Activated T-cell treated with anti-CD3 and anti-CD28 coated beads, Interleukin-2, amount 50 U/mL, for 4 hours (primary cell): ENCODE measurements around the gene IP6K3. TPM values are rescaled to one million over a fixed set of nuclear protein-coding genes. Genes with fewer than 3 reads are reported as not detected.

Experiments
- ATAC-seq, 2 donors: fragments of 200-7000 bp; cut with Tn5 transposase; one replicate each; pipeline ENCODE4 v1.10.0; 2021
- DNase-seq: peaks from one replicate; pipeline ENCODE4 v3.0.0-alpha.2; 2020
- H3K27me3 Mint-ChIP-seq: one replicate; pipeline ENCODE4 v1.8.0; 2021; ENCODE audit warnings: low read depth, mixed read lengths
- H3K36me3 Mint-ChIP-seq: one replicate; pipeline ENCODE4 v1.8.0; 2022; ENCODE audit warnings: mixed read lengths; ENCODE audit not compliant: insufficient read depth
- H3K4me1 Mint-ChIP-seq: one replicate; pipeline ENCODE4 v1.8.0; 2021; ENCODE audit warnings: low read depth, mixed read lengths
- H3K4me3 Mint-ChIP-seq: one replicate; pipeline ENCODE4 v1.8.0; 2021; ENCODE audit warnings: mild to moderate bottlenecking, moderate library complexity, mixed read lengths
- H3K9me3 Mint-ChIP-seq: one replicate; pipeline ENCODE4 v1.8.0; 2021; ENCODE audit warnings: mixed read lengths
- total RNA-seq, 3 donors: library from RNA; stranded (reverse); gene quantifications; one replicate each; pipeline ENCODE4 v1.2.1, GENCODE V29; 2021

Gene IP6K3
- total RNA-seq, 3 donors from 2014 or later, result not detected

GRCh38 chr6:33758815-33759216 lies 12.1 kb upstream of the IP6K3 start:
- Mint-ChIP-seq H3K36me3 (no peaks in the 10 kb centered on the region), H3K4me3 (no peak overlapping the region), H3K27me3 (peaks cover 3% of the 10 kb centered on the region), H3K9me3 (no peaks in the 10 kb centered on the region), H3K4me1 (no peaks in the 10 kb centered on the region)
- DNase-seq, result no peak
- no peak for ATAC-seq

DNA sequence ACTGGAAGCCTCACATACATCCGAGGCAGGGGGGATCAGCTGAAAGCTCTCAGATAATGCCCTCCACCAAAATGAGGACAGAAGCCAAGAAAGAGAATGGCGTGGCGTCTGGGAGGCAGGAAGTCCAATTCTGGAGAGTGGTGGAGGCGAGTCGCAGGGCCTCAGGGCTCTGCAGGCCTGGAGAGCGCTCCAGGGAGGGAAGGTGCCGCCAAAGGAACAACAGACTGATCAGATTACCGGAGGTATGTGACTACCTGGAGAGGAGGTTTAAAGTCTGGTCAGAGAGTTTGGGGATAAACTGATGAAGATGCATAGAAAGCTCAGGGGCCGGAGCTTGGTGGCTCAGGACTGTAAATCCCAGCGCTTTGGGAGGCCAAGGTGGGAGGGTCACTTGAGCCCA lies 11.2 kb upstream of the IP6K3 start:
- no peaks in the 10 kb centered on the region for H3K9me3 Mint-ChIP-seq
- no peak for DNase-seq
- ATAC-seq, result no peak
- H3K4me3 Mint-ChIP-seq, result no peak overlapping the region
- no peaks in the 10 kb centered on the region for H3K36me3 Mint-ChIP-seq
- H3K4me1 Mint-ChIP-seq, result no peaks in the 10 kb centered on the region
- peaks cover 3% of the 10 kb centered on the region for H3K27me3 Mint-ChIP-seq

DNA sequence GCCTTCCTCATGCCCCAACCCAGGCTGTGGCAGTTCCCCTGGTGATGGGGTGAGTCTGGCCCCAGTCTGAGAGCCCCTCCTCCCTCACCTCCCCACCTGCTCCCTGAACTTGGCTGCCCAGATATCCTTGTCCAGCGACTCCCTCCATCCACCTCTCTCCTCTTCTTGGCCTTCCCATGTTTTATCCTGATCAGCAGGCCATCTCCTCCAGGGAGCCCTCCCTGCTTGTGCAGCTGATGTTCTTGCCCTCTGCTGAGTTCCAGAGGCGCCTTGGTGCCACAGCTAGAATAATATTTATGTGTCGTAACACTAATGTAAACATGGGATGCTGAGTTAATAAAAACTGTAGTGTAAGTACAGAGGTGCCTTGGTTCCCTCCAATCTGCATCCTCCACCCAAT lies 10.4 kb upstream of the IP6K3 start:
- Mint-ChIP-seq H3K4me3 (no peak overlapping the region), H3K4me1 (no peaks in the 10 kb centered on the region), H3K36me3 (no peaks in the 10 kb centered on the region), H3K9me3 (no peaks in the 10 kb centered on the region), H3K27me3 (peaks cover under 1% of the 10 kb centered on the region)
- ATAC-seq (no peak), DNase-seq (no peak)

DNA sequence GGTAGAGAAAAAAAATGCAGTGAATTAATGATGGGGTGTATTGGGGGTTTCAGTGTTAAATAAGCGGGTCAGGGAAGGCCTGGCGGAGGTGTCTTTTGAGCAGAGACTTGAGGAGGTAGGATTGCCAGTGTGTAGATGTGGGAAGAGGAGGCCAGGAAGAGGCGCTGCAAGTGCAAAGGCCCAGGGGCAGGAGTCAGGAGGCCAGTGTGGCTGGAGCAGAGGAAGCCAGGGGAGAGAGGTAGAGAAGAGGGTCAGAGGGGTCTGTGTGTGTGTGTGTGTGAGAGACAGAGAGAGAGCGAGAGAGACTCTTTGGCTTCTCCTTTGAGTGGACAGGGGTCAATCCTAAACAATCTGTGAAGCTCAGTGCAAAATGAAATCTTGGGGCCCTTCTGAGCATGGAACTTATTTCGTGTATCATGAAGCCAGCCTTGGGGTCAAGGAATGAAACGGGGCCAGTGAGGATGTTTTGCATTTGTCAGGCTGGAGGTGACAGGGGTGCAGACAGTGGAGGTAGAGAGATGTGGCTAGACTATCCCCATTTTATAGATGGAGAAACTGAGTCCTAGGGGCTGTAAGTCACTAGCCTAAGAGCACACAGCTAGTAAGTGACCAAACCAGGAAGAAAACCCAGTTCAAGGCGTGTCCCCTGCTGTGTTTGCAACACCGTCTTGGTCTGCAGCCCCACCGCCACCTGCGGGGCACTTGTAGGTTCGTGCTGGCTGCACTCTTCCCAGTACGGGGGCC lies 9.7 kb upstream of the IP6K3 start:
- no peaks in the 10 kb centered on the region for H3K36me3 Mint-ChIP-seq
- DNase-seq, result no peak
- no peak for ATAC-seq
- no peaks in the 10 kb centered on the region for H3K4me1 Mint-ChIP-seq
- no peaks in the 10 kb centered on the region for H3K9me3 Mint-ChIP-seq
- no peak overlapping the region for H3K4me3 Mint-ChIP-seq
- H3K27me3 Mint-ChIP-seq, result no peaks in the 10 kb centered on the region

DNA sequence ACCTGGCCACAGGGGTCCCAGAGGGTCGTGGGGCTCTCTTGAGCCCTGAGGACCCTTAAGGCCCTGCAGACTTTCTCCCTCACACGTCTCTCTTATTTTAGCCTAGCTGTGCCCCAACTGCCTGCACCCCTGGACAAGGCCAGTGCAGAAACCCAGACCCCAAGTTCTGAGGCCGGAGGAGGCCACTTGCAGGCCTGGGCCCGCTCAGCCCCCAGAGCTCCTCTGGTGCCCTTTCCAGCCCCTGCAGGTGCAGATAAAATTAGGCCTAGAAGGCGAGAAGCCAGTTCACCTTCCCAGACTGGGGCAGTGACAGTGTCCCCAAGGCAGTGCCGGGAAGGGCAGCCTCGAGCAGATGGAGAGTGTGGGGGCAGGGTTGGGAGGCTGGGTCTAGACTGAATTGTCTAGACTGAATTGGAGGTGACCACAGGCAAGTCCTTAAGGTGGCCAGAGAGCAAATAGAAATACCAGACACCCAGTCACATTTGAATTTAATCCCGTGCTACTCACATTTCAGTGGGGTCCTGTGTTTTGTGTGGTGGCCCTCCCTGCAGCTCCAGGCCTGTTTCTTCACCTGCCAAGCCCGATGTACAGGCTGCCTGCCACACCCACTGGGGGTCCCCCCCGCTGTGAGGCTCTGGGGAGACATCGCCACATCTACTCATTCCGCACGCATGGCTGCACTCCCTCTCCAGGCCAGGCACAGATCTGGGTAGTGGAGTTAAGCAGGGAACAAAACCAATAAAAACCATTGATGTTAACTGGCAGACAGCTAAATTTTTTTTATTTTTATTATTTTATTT lies 8.6 kb upstream of the IP6K3 start:
- H3K4me3 Mint-ChIP-seq, result no peak overlapping the region
- no peaks in the 10 kb centered on the region for H3K36me3 Mint-ChIP-seq
- no peaks in the 10 kb centered on the region for H3K27me3 Mint-ChIP-seq
- DNase-seq (no peak), ATAC-seq (no peak)
- H3K9me3 Mint-ChIP-seq, result no peaks in the 10 kb centered on the region
- no peaks in the 10 kb centered on the region for H3K4me1 Mint-ChIP-seq

DNA sequence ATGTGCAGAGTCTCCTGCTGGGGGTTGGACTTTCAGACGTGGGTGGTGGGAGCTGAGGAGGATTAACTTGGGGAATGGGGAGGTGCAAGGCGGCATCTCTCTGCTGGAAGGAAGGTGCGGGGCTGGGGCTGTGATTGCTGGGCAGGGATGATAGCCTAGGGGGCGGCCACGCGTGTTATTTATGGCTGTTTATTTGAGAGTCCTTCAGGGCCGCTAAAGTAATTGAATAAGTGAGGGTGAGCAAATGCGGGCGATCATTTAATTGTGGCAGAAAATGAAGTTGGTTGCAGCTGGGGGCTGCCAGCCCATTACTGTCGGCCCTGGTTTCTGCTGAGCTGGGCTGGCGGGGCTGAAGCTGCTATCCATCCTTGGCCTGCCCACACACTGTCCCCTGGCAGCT lies 7.5 kb upstream of the IP6K3 start:
- DNase-seq (no peak), ATAC-seq (no peak)
- H3K27me3 Mint-ChIP-seq, result no peaks in the 10 kb centered on the region
- no peak overlapping the region for H3K4me3 Mint-ChIP-seq
- no peaks in the 10 kb centered on the region for H3K4me1 Mint-ChIP-seq
- no peaks in the 10 kb centered on the region for H3K9me3 Mint-ChIP-seq
- no peaks in the 10 kb centered on the region for H3K36me3 Mint-ChIP-seq

DNA sequence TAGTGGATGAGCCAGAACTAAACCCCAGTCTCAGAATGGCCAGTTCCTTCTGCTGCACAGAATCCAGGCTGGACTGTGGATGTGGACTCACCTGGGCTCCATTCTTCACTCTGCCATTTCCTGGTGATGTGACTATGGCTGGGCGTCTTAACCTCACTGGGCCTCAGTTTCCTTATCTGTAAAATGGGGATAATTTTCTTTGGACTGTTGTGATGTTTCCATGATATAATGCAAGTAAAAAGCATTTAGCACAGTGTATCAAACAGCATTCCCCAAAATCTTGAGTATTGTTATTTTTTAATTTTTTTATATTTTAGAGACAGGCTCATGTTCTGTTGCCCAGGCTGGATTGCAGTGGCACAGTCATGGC lies 5.9 kb upstream of the IP6K3 start:
- DNase-seq (no peak), ATAC-seq (no peak)
- H3K36me3 Mint-ChIP-seq, result no peaks in the 10 kb centered on the region
- H3K27me3 Mint-ChIP-seq, result no peaks in the 10 kb centered on the region
- no peaks in the 10 kb centered on the region for H3K9me3 Mint-ChIP-seq
- H3K4me1 Mint-ChIP-seq, result no peaks in the 10 kb centered on the region
- H3K4me3 Mint-ChIP-seq, result no peak overlapping the region

DNA sequence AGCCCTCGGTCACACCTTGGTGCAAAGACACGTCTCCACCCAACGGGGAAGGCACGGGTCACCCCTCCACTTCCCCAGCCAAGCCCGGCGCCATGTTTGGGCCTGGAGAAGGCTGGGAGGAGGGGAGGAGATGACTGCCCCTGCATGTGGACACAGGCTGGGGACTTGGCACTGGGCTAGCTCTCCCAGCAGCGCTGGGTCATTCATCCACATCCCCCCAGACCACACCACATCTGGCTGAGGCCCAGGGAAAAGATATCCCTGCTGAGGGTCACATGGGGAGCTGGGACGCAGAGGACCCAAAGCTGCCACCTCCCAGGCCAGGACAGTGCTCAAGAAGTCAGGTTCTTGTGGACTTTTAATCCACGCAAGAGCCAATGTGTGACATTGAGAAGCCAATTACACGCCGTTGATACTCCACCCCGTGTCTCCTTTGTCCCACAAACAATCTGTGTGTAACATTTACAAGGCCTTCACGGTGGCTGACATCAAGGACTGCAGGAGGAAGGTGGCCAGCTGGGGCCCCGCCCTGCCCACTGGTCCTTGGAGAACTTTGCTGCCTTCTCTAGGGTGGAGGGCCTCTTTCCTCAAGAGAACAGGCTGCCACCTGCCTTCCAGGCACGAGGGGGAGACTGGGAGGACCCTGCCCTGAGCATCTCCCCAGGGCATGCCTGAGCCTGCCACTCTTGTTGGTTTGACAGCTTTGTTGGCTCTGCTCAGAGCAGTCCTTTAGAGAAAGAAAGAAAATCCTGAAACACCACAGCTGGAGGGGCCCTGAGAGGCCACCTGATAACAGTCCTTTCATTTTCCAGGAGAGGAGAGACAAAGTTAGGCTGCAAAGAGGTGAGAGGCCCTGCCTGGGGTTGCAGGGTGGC lies 5.3 kb upstream of the IP6K3 start:
- H3K4me3 Mint-ChIP-seq, result no peak overlapping the region

DNA sequence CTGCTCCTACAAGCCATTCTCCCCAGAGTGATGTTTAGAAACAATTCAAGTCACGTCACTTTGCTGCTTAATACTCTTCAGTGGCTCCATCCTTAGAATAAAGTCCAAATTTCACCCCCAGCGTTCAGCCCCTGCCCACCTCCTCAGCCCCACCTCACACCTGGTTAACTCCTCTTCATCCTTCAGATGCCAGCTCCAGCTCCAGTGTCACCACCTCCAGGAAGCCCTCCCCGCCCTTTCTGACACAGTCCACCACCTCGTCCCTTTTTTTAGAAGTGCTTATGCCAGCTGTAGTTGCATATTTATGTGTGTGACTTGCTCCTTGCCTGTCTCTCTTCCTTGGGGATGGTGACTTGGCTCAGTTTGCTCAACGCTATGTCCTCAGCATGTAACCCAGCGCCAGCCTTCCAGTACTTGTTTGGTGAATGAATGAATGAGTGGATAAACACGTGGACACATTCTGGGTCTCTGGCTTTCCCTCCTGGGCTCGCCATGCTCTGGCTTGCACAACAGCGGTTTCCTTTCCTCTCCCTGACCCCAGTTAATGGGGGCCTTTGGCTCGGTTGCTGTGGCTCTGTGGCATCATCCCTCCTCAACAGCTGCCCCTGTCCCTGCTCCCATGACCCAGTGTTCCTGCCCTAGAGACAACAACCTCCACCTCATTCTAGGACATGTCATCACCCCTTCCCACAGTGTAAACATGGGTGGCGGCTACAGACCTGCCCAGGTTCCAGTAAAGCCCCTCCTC lies 3.7 kb upstream of the IP6K3 start:
- H3K4me3 Mint-ChIP-seq, result no peak overlapping the region
- no peak for DNase-seq
- no peak for ATAC-seq
- no peaks in the 10 kb centered on the region for H3K4me1 Mint-ChIP-seq
- no peaks in the 10 kb centered on the region for H3K36me3 Mint-ChIP-seq
- H3K27me3 Mint-ChIP-seq, result peaks cover 3% of the 10 kb centered on the region
- no peaks in the 10 kb centered on the region for H3K9me3 Mint-ChIP-seq

More for the DNA sequence above, 5.3 kb upstream of the IP6K3 start:
- Mint-ChIP-seq H3K9me3 (no peaks in the 10 kb centered on the region), H3K27me3 (peaks cover 3% of the 10 kb centered on the region), H3K4me1 (no peaks in the 10 kb centered on the region), H3K36me3 (no peaks in the 10 kb centered on the region)
- DNase-seq, result no peak
- no peak for ATAC-seq

- ATAC-seq, result no peak
Observed at GRCh38 chr6:33749401-33749800, 2.7 kb upstream of the IP6K3 start.

DNA sequence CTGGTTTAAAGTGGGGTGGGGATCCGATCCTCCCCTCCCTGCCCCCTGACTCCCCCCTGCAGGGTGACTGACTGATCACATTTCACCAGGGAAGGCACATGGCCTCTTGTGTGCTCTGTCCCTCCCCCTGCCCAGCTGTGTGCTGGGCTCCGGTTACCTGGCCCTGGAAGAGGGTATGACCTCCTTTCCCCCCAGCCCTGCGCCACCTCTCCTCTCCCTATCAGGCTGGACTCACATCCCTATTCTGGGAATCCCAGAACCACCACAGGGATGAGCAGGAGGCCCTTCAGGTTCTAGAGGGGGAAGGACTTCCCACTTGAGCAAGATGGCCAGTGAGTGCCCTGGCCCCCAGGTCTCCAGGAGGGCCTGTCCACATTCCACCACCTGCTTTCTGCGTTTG lies 2.1 kb upstream of the IP6K3 start:
- Mint-ChIP-seq H3K4me3 (no peak overlapping the region), H3K9me3 (no peaks in the 10 kb centered on the region), H3K36me3 (no peaks in the 10 kb centered on the region), H3K27me3 (peaks cover 3% of the 10 kb centered on the region), H3K4me1 (peaks cover 4% of the 10 kb centered on the region)
- DNase-seq (no peak), ATAC-seq (no peak)

More at GRCh38 chr6:33749401-33749800, 2.7 kb upstream of the IP6K3 start:
- H3K4me3 Mint-ChIP-seq, result no peak overlapping the region
- no peaks in the 10 kb centered on the region for H3K36me3 Mint-ChIP-seq
- peaks cover 3% of the 10 kb centered on the region for H3K27me3 Mint-ChIP-seq
- peaks cover under 1% of the 10 kb centered on the region for H3K4me1 Mint-ChIP-seq
- no peak for DNase-seq
- H3K9me3 Mint-ChIP-seq, result no peaks in the 10 kb centered on the region

DNA sequence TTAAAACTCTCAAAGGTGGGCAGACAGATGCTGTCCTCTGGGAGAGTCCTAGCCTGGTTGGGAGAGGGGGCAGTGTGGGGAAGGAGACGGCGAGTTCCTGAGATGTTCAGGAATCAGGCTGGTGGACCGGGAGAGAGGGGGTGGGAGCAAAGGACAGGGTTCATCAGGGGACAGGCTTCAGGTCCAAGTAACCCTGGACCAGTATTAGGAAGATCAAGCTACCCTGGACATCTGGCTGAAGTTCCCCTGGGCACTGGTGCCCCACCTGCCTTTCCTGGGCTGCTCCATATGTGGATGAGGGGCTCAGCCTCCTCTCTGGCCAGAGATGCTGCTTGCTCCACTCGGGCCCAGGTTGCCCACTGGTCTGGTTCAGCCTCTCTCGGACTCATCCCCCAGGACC lies 1.1 kb upstream of the IP6K3 start:
- H3K4me3 Mint-ChIP-seq, result no peak overlapping the region
- DNase-seq (no peak), ATAC-seq (no peak)
- peaks cover 5% of the 10 kb centered on the region for H3K27me3 Mint-ChIP-seq
- peaks cover 4% of the 10 kb centered on the region for H3K4me1 Mint-ChIP-seq
- H3K36me3 Mint-ChIP-seq, result no peaks in the 10 kb centered on the region
- no peaks in the 10 kb centered on the region for H3K9me3 Mint-ChIP-seq

DNA sequence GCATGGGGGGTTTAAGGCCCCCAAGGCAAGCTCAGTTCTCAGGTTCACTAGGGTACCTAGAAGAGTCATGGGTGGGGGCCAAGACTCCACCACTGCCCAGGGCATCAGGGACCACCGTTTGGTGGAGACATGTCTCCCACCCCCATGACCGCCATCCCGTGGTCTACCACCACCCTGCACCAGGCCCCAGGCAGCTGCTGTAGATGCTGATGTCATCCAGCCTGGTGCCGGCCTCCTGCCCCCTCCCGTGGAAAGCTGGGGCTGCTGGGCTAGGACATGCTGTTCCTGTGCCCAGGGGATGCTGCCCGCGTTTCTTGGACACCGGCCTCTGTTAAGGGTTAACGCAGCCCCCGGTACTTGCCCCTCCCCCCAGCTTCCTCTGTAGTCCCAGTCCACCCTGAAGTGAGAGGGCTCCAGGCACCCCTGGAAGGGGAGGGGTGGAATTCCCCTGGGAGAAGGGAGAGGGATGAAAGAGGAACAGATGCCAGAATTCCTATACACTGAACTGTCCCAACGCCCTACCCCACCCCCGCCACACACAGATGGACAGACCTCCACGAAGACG lies 587 bp downstream of the IP6K3 start:
- Mint-ChIP-seq H3K36me3 (no peaks in the 10 kb centered on the region), H3K4me1 (peaks cover 4% of the 10 kb centered on the region), H3K9me3 (no peaks in the 10 kb centered on the region), H3K27me3 (peaks cover 10% of the 10 kb centered on the region), H3K4me3 (no peak overlapping the region)
- no peak for DNase-seq
- ATAC-seq, result no peak

DNA sequence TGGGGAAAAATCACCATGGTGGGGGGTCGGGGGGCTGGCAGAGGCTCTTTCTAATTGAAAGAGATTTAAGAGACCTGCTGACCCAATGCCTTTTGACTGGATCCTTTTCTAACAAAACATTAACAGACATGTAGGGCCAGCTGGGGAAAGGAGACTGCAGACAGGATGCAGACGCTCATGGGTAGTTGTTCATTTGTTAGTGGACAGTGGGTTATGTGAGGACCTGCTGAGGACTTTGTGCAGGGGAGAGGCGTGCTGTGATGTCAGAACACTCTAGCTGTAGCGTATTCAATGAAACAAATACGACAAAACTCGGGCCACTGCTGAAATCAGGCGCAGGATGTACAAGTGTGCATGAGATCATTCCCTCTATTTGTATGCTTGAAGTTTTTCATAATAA lies 1.2 kb downstream of the IP6K3 start:
- no peak for DNase-seq
- Mint-ChIP-seq H3K4me3 (no peak overlapping the region), H3K36me3 (no peaks in the 10 kb centered on the region), H3K4me1 (peaks cover 4% of the 10 kb centered on the region), H3K9me3 (no peaks in the 10 kb centered on the region), H3K27me3 (peaks cover 10% of the 10 kb centered on the region)
- ATAC-seq, result no peak
